Thymus (tissue), 11 donors: ENCODE data around the gene FLT3. TPM values are rescaled to one million over a fixed set of nuclear protein-coding genes. Genes with fewer than 3 reads are reported as not detected.
A peak's percentile ranks its signal among the peaks of the same experiment; 100 is the strongest.
"Not testable (repeated sequence)": the region's sequence is repeated elsewhere in the genome, so short reads cannot be mapped to it uniquely, and the experiment has no call there.

Experiments used
- DNase-seq, 9 donors: peaks; one replicate each; pipeline ENCODE4 v3.0.0-alpha.2; 2013; ENCODE audit warnings: low spot score in 9 of 9, low read depth in 6 of 9, missing footprints in 1 of 9
- H3K27ac ChIP-seq, 2 donors: one replicate each; pipeline ENCODE4 v1.5.1; 2013; ENCODE audit warnings: control low read depth in 1 of 2, low read depth in 1 of 2, low read length in 1 of 2, mild to moderate bottlenecking in 1 of 2, moderate library complexity in 1 of 2
- H3K27me3 ChIP-seq, 2 donors: one replicate each; pipeline ENCODE4 v1.5.1; 2013; ENCODE audit warnings: low read length in 1 of 2; ENCODE audit not compliant: control insufficient read depth in 2 of 2, insufficient read depth in 1 of 2
- H3K36me3 ChIP-seq, 2 donors: one replicate each; pipeline ENCODE4 v1.5.1; 2013; ENCODE audit warnings: low read length in 1 of 2, mild to moderate bottlenecking in 1 of 2, moderate library complexity in 1 of 2; ENCODE audit not compliant: control insufficient read depth in 2 of 2, insufficient read depth in 2 of 2
- H3K4me1 ChIP-seq, 2 donors: one replicate each; pipeline ENCODE4 v1.5.1; 2013; ENCODE audit warnings: low read length in 2 of 2; ENCODE audit not compliant: control insufficient read depth in 2 of 2, insufficient read depth in 2 of 2
- H3K4me3 ChIP-seq, 2 donors: one replicate each; pipeline ENCODE4 v1.5.1; 2013; ENCODE audit warnings: low read length in 2 of 2, control low read depth in 1 of 2, mild to moderate bottlenecking in 1 of 2
- H3K9me3 ChIP-seq, 2 donors: one replicate each; pipeline ENCODE4 v1.5.1; 2013; ENCODE audit warnings: low read length in 1 of 2, mild to moderate bottlenecking in 1 of 2; ENCODE audit not compliant: control insufficient read depth in 2 of 2, insufficient read depth in 1 of 2
- WGBS: extraction: QIAGEN DNeasy Blood & Tissue Kit; methylation state at CpG from one replicate; pipeline ENCODE4 v1.1.7; 2013; 5-methylcytosine and 5-hydroxymethylcytosine counted together
- polyA plus RNA-seq: library from polyadenylated mRNA; stranded (reverse); fragments of 200-250 nt; gene quantifications from one replicate; pipeline ENCODE4 v1.2.3, GENCODE V29; 2013
- total RNA-seq: library from RNA; stranded (reverse); fragments of 120-200 nt; gene quantifications from one replicate; pipeline ENCODE4 v1.2.4, GENCODE V29; 2013
- donor health status: healthy.

FLT3 gene
- total and polyA plus RNA-seq, 2 donors, result 8.3 to 11.6 TPM

- no peaks in the 10 kb centered on the region for H3K27me3 ChIP-seq
- H3K27ac ChIP-seq, result no peak overlapping the region
- H3K4me1 ChIP-seq, result peaks cover 4 to 5% of the 10 kb centered on the region in 2 donors
- 85% methylated on average over 1 of the region's 1 CpG for WGBS
- H3K9me3 ChIP-seq, result peaks cover 1 to 3% of the 10 kb centered on the region in 2 donors
- H3K4me3 ChIP-seq, result no peak overlapping the region
- DNase-seq, result no peak
- H3K36me3 ChIP-seq, result no peaks in the 10 kb centered on the region
These were observed 11.3 kb downstream of the FLT3 start for GRCh38 chr13:28089065-28089464.

- H3K4me3 ChIP-seq, H3K9me3 ChIP-seq, H3K4me1 ChIP-seq, H3K27ac ChIP-seq, H3K27me3 ChIP-seq, DNase-seq, H3K36me3 ChIP-seq: not testable (repeated sequence)
- 96% methylated on average over 2 of the region's 2 CpGs for WGBS
These were observed 22.6 kb downstream of the FLT3 start for GRCh38 chr13:28077820-28078219.

- 91% methylated on average over 6 of the region's 6 CpGs for WGBS
- no peaks in the 10 kb centered on the region for H3K9me3 ChIP-seq
These were observed 23.1 kb downstream of the FLT3 start for GRCh38 chr13:28077231-28077630.

GRCh38 chr13:28071424-28071823 is 29.0 kb downstream of the FLT3 start:
- no peaks in the 10 kb centered on the region for H3K9me3 ChIP-seq
- no peak for DNase-seq
- H3K4me1 ChIP-seq, result no peaks in the 10 kb centered on the region
- H3K27me3 ChIP-seq, result no peaks in the 10 kb centered on the region
- WGBS, result 24% methylated on average over 4 of the region's 4 CpGs
- no peak overlapping the region for H3K4me3 ChIP-seq
- H3K36me3 ChIP-seq, result no peaks in the 10 kb centered on the region
- H3K27ac ChIP-seq, result no peak overlapping the region

More at GRCh38 chr13:28077231-28077630, 23.1 kb downstream of the FLT3 start:
- Histone ChIP-seq H3K4me1 (no peaks in the 10 kb centered on the region), H3K27me3 (no peaks in the 10 kb centered on the region), H3K36me3 (no peaks in the 10 kb centered on the region), H3K4me3 (no peak overlapping the region), H3K27ac (no peak overlapping the region)
- DNase-seq, result no peak

GRCh38 chr13:28067491-28067890 is 32.9 kb downstream of the FLT3 start:
- no peak overlapping the region for H3K4me3 ChIP-seq
- DNase-seq, result no peak
- 97% methylated on average over 3 of the region's 3 CpGs for WGBS
- no peak overlapping the region for H3K27ac ChIP-seq
- H3K27me3 ChIP-seq, result no peaks in the 10 kb centered on the region
- H3K9me3 ChIP-seq, result no peaks in the 10 kb centered on the region
- H3K36me3 ChIP-seq, result no peaks in the 10 kb centered on the region
- no peaks in the 10 kb centered on the region for H3K4me1 ChIP-seq

- Histone ChIP-seq H3K4me1 (peaks cover 0 to 2% of the 10 kb centered on the region in 2 donors), H3K4me3 (no peak overlapping the region), H3K9me3 (no peaks in the 10 kb centered on the region), H3K27ac (no peak overlapping the region), H3K27me3 (no peaks in the 10 kb centered on the region), H3K36me3 (no peaks in the 10 kb centered on the region)
- DNase-seq, result peak in 7 of 9 donors; percentile 18 to 61 (median 25)
- 83% methylated on average over 13 of the region's 13 CpGs for WGBS
These were observed 41.3 kb downstream of the FLT3 start for GRCh38 chr13:28058866-28059613.

- no peak overlapping the region for H3K27ac ChIP-seq
These were observed 43.2 kb downstream of the FLT3 start for GRCh38 chr13:28056970-28057712.

GRCh38 chr13:28056426-28056825 is 44.0 kb downstream of the FLT3 start:
- H3K27me3 ChIP-seq, result no peaks in the 10 kb centered on the region
- WGBS, result 84% methylated on average over 9 of the region's 9 CpGs
- H3K4me1 ChIP-seq, result peaks cover 0 to 2% of the 10 kb centered on the region in 2 donors
- H3K4me3 ChIP-seq, result no peak overlapping the region
- H3K36me3 ChIP-seq, result no peaks in the 10 kb centered on the region
- H3K27ac ChIP-seq, result no peak overlapping the region
- H3K9me3 ChIP-seq, result no peaks in the 10 kb centered on the region
- DNase-seq, result no peak

More at GRCh38 chr13:28056970-28057712, 43.2 kb downstream of the FLT3 start:
- Histone ChIP-seq H3K9me3 (no peaks in the 10 kb centered on the region), H3K27me3 (no peaks in the 10 kb centered on the region), H3K4me1 (peaks cover 0 to 2% of the 10 kb centered on the region in 2 donors), H3K4me3 (no peak overlapping the region), H3K36me3 (no peaks in the 10 kb centered on the region)
- DNase-seq, result no peak
- 95% methylated on average over 13 of the region's 13 CpGs for WGBS

- 10% methylated on average over 2 of the region's 2 CpGs for WGBS
- Histone ChIP-seq H3K36me3 (no peaks in the 10 kb centered on the region), H3K27ac (no peak overlapping the region), H3K9me3 (no peaks in the 10 kb centered on the region), H3K4me3 (no peak overlapping the region), H3K27me3 (no peaks in the 10 kb centered on the region), H3K4me1 (peaks cover 0 to 2% of the 10 kb centered on the region in 2 donors)
- no peak for DNase-seq
These were observed 45.0 kb downstream of the FLT3 start for GRCh38 chr13:28055357-28055756.
